ENCODE measurements around the gene DCLK1. TPM values are rescaled to one million over a fixed set of nuclear protein-coding genes. Genes with fewer than 3 reads are reported as not detected.

The DCLK1 gene
- total RNA-seq, 1 experiment from 2014 or later = 36.2 TPM

DNA sequence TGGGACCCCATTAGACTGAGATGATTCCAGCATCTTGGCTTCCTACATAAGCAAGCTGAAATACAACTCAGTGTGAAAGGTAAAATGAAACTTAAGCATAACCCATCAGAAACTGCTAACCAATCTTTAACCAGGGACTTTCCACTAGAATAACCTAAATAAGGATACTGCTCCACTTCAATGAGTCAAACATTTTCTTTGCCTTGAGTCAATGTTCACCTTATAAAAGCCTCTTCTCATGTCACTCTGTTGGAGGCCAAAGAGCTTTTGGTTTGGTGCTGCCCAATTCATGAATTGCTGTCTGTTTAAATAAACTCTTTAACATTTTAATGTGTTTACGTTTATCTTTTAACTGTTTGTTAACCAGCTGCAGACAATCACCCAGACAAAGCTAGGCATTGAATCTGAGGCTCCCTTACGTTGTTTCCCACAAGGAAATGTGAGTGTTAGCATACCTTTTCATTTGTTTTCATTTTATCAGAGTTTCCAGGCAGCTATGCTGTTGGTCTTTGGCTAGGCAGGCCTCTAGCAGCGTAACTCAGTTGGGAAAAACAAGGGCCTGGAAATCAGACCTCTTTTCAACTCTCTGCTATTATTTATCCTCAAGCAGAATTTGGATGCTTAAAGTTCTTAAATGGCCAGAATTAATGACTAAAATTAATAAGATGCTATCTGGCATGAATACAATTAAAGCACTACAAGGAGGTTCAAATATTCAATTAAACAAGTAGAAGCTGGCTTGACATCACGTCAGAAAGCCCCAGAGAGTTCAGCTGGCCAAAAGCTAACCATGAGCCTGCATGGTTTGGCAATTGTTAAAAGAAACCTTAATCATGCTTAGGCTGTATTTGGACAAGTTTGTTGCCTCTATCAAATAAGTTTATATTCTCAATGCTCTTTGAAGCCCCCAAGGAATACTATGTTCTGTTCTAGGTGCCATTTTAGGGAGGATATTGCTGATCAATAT is 200.2 kb downstream of the DCLK1 start:
- H3K23ac ChIP-seq (ENCODE audit: insufficient read length, low read depth, low read length) = no peak overlapping the region
- H3K4me1 ChIP-seq (ENCODE audit: insufficient read depth, low read length) = no peaks in the 10 kb centered on the region
- H2AFZ ChIP-seq (ENCODE audit: low read length) = no peak overlapping the region
- H2BK12ac ChIP-seq (ENCODE audit: insufficient read length, low read depth, low read length) = no peak overlapping the region
- WGBS (ENCODE audit: extremely low coverage, insufficient read length, low lambda C conversion rate) = no CpG with 5 or more reads among the region's 4 CpGs
- H4K91ac ChIP-seq (ENCODE audit: insufficient read length, low read depth, low read length) = no peak overlapping the region
- Mint-ChIP-seq H3K9me3 (peaks cover 31 to 37% of the 10 kb centered on the region in 2 experiments), H3K4me1 (peaks cover 9 to 21% of the 10 kb centered on the region in 2 experiments), H3K27ac (peak overlapping the region in 1 of 3 experiments; percentile 31; a peak in 1 of 7 replicates), H3K36me3 (ENCODE audit: insufficient read depth in 1 of 3, low read depth in 3 of 3) (peaks cover 21 to 45% (median 30%) of the 10 kb centered on the region in 3 experiments), H3K4me3 (no peak overlapping the region; a peak in 1 of 5 replicates), H3K27me3 (ENCODE audit: low read depth) (no peaks in the 10 kb centered on the region; the same call in 1 of the 2 replicates)
- no peak overlapping the region for H3K18ac ChIP-seq (ENCODE audit: insufficient read length, low read depth, low read length)
- H2BK15ac ChIP-seq (ENCODE audit: low read depth, low read length) = no peak overlapping the region
- no peak overlapping the region for H3K4me2 ChIP-seq (ENCODE audit: insufficient read depth, insufficient read length, low read length)
- H3K27me3 ChIP-seq (ENCODE audit: insufficient read depth, low read length) = no peaks in the 10 kb centered on the region
- no peak overlapping the region for H3K14ac ChIP-seq (ENCODE audit: insufficient read depth, low read length)
- H4K20me1 ChIP-seq (ENCODE audit: control insufficient read depth, insufficient read depth, insufficient read length) = no peaks in the 10 kb centered on the region
- no peak for DNase-seq
- H3K27ac ChIP-seq (ENCODE audit: insufficient read length, low read depth, low read length) = no peak overlapping the region
- H4K8ac ChIP-seq (replicated peaks; ENCODE audit: insufficient read length, low read depth, low read length) = no peak overlapping the region
- H2BK120ac ChIP-seq (ENCODE audit: low read depth, low read length, poor library complexity, severe bottlenecking) = no peak overlapping the region
- H3K23me2 ChIP-seq (ENCODE audit: insufficient read length, low read depth, low read length, poor library complexity, severe bottlenecking) = no peaks in the 10 kb centered on the region
- H2BK5ac ChIP-seq (ENCODE audit: insufficient read length, low read length) = no peak overlapping the region
- no peak overlapping the region for H3K56ac ChIP-seq (ENCODE audit: insufficient read length, low read depth, low read length)
- H3K4ac ChIP-seq (ENCODE audit: low read depth, low read length) = no peak overlapping the region
- no peak overlapping the region for H3K9ac ChIP-seq (ENCODE audit: extremely low read depth, insufficient read length, low read length)
- H2AK5ac ChIP-seq (ENCODE audit: insufficient read length, low read length) = no peak overlapping the region
- H2BK20ac ChIP-seq (ENCODE audit: low read depth, low read length, poor library complexity, severe bottlenecking) = no peak overlapping the region
- TF ChIP-seq, protein P1, sequence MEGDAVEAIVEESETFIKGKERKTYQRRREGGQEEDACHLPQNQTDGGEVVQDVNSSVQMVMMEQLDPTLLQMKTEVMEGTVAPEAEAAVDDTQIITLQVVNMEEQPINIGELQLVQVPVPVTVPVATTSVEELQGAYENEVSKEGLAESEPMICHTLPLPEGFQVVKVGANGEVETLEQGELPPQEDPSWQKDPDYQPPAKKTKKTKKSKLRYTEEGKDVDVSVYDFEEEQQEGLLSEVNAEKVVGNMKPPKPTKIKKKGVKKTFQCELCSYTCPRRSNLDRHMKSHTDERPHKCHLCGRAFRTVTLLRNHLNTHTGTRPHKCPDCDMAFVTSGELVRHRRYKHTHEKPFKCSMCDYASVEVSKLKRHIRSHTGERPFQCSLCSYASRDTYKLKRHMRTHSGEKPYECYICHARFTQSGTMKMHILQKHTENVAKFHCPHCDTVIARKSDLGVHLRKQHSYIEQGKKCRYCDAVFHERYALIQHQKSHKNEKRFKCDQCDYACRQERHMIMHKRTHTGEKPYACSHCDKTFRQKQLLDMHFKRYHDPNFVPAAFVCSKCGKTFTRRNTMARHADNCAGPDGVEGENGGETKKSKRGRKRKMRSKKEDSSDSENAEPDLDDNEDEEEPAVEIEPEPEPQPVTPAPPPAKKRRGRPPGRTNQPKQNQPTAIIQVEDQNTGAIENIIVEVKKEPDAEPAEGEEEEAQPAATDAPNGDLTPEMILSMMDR (conservative IDR thresholded peaks at IDR 0.05) = no peak
- H3K79me1 ChIP-seq (ENCODE audit: insufficient read depth, low read depth, low read length, poor library complexity, severe bottlenecking) = no peaks in the 10 kb centered on the region
- no peaks in the 10 kb centered on the region for H3K9me3 ChIP-seq (ENCODE audit: control insufficient read depth, low read depth, low read length)
- no peaks in the 10 kb centered on the region for H3K79me2 ChIP-seq (ENCODE audit: insufficient read depth, low read length)
- H4K5ac ChIP-seq (ENCODE audit: insufficient read length, low read depth, low read length) = no peak overlapping the region
- H3T11ph ChIP-seq (ENCODE audit: low read length) = no peak overlapping the region
